ENCODE results near the gene SLIT3.

Gene SLIT3

DNA sequence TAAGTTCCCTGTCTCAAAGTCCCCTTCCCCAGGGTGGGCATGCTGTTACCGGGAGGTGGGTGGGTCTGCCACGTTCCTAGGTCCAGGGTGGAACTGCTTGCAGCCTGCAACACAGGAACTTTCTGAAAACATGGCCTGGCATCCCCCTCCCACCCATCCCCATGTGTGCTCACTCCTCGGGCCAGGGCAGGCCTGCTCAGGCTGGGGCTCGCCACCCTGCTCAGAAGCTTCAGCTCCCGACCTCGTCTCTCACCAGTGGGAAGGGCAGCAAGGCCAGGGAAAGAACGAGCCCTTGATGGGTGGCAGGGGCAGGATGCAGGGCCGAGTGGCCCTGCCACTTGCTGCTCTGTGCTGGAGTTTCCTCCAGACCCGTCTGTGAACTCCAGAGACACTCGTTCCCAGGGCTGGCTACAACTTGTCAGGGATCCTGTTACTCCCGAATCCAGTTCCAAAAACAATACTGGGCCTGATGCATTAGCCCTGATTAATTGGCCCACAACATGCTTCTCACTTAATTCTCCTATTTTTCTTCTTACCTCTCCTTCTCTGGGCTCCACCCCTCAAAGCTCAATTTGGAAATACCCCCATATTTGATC is 197.3 kb downstream of the SLIT3 start:
- TF ChIP-seq GATA3 (IDR thresholded peaks at IDR 0.05; ENCODE audit: low read depth, low read length): no peak
- no peak for TF ChIP-seq GATA2 (IDR thresholded peaks at IDR 0.05; ENCODE audit: low read depth, low read length)

GRCh38 chr5:169101966-169102365 is 199.0 kb downstream of the SLIT3 start:
- TF ChIP-seq GATA2 (IDR thresholded peaks at IDR 0.05; ENCODE audit: low read depth, low read length) (no peak), GATA3 (IDR thresholded peaks at IDR 0.05; ENCODE audit: low read depth, low read length) (no peak)

DNA sequence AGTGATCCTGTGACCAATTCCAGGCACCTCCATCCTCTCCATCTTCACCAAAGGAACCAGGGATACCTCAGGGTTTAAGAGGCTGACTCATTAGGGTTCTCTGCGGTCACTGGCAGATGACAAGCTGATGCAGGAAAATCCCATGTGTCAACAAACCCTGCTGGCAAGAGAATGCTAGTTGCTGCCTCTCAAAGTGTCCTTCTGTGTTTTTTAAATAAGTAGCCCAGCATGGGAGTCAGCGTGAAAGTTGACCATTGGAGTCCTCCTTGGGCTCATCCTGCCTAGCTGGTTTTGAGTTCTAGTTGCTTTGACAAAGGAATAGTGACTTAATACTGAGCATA is 200.2 kb downstream of the SLIT3 start:
- no peak for TF ChIP-seq GATA2 (IDR thresholded peaks at IDR 0.05; ENCODE audit: low read depth, low read length)
- TF ChIP-seq GATA3 (IDR thresholded peaks at IDR 0.05; ENCODE audit: low read depth, low read length): no peak

DNA sequence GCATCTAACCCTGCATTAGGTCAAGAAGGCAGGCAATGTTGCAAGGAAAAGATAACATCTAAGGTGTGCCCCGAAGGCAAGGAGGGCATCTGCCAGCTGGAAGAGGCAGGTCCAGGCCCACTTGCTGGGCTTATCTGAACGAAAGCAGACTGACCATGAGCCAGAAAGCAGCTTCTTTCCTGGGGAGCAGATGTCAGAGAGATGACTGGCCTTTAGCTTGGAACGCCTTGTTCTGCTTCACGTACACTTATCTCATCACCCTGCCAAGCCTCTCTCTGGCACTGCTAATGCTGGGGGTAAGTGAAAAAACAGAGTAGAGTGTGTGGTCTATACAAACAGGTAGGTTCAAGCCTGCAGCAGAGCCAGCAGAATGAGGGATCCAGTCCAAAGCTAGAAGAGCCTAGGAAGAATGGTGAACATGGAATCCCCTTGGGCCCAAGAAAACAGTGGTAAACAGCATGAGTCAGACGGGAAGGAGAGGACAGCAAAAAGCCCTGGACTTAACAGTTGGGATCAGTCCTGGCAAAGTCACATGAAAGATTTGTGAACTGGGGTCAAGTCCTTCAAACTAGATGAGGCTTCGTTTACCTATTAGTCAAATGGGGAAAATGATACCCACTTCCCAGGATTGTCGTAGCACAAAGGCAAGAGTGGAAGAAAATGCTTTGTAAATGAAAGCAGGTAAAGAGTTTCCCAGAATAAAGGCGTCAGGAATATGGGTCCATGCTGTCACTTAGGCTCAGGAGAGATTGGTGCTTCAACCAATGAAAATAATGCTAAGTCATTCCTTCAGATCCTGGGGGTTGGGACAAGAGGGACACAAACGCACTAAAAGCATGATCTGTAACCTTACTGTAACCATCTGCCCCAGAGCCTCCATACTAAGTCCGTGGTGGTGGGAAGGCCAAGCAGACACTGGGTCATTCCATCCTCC is 200.9 kb downstream of the SLIT3 start:
- TF ChIP-seq GATA3 (IDR thresholded peaks at IDR 0.05; ENCODE audit: low read depth, low read length) (peak; percentile 75; the same call in 1 of the 2 replicates), GATA2 (IDR thresholded peaks at IDR 0.05; ENCODE audit: low read depth, low read length) (peak; percentile 95)

- no peak for TF ChIP-seq GATA3 (IDR thresholded peaks at IDR 0.05; ENCODE audit: low read depth, low read length)
- TF ChIP-seq GATA2 (IDR thresholded peaks at IDR 0.05; ENCODE audit: low read depth, low read length): peak; percentile 39; the same call in 1 of the 2 replicates
Measured at GRCh38 chr5:169098331-169099121, 202.4 kb downstream of the SLIT3 start.

- TF ChIP-seq GATA3 (IDR thresholded peaks at IDR 0.05; ENCODE audit: low read depth, low read length) (no peak), GATA2 (IDR thresholded peaks at IDR 0.05; ENCODE audit: low read depth, low read length) (no peak)
Measured at GRCh38 chr5:169097374-169098326, 203.3 kb downstream of the SLIT3 start.

GRCh38 chr5:169095976-169096375 is 205.0 kb downstream of the SLIT3 start:
- no peak for TF ChIP-seq GATA2 (IDR thresholded peaks at IDR 0.05; ENCODE audit: low read depth, low read length)
- no peak for TF ChIP-seq GATA3 (IDR thresholded peaks at IDR 0.05; ENCODE audit: low read depth, low read length)

- TF ChIP-seq GATA2 (IDR thresholded peaks at IDR 0.05; ENCODE audit: low read depth, low read length) (no peak), GATA3 (IDR thresholded peaks at IDR 0.05; ENCODE audit: low read depth, low read length) (no peak)
Measured at GRCh38 chr5:169095410-169095960, 205.5 kb downstream of the SLIT3 start.

DNA sequence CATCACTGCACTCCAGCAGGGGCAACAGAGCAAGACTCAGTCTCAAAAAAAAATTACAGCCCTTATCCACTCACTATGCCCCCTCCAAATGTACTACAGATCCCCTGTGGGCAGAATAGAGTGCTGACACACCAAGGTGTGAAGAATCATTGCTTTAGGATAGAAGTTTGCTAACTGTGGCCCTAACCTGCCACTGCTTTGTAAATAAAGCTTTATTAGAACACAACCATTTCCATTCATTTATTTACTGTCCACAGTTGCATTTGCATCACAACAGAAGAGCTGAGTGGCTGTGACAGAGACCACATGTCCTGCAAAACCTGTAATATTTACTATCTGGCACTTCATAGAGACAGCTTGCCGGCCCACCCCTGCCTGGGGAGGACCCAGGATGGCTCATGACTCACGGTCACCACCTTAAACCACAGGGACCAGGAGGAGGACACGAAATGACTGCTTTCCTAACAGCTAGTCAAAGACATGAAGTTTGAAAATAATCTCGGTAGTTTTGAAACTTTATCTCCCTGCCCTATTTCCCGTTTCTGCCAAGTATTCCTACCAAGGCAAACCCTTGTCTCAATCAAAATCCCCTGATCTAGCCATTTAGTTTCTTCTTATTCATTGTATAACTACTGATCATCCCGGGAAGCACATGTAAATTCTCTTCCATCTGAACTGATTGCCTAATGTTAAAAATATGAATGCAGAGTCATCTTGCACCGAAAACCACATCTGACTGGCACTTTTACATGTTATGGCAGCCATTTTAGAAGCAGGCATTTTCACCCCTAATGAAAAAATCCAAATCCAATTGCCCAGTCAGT is 206.1 kb downstream of the SLIT3 start:
- TF ChIP-seq GATA2 (IDR thresholded peaks at IDR 0.05; ENCODE audit: low read depth, low read length): no peak
- no peak for TF ChIP-seq GATA3 (IDR thresholded peaks at IDR 0.05; ENCODE audit: low read depth, low read length)

- no peak for TF ChIP-seq GATA2 (IDR thresholded peaks at IDR 0.05; ENCODE audit: low read depth, low read length)
- TF ChIP-seq GATA3 (IDR thresholded peaks at IDR 0.05; ENCODE audit: low read depth, low read length): no peak
Measured at GRCh38 chr5:169091396-169091980, 209.5 kb downstream of the SLIT3 start.

DNA sequence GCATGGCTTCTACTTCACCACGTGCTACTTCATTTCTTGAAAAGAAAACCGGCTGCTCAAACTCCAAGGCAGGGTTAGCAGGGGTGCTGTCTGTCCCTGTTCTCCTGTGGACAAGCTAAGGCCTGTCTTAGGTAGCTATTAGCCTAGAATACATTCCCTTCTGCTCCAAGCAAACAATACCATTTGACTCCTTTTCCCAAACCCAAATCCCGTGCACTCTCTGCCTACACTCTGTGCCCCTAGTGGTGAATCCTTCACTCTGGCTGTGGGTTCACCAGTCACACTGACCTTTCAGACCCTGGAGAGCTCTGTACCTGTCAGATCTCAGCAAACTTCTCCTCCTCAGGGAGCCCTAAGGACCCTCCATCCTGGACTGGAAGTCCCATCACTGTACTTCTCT is 211.6 kb downstream of the SLIT3 start:
- TF ChIP-seq GATA3 (IDR thresholded peaks at IDR 0.05; ENCODE audit: low read depth, low read length): no peak
- TF ChIP-seq GATA2 (IDR thresholded peaks at IDR 0.05; ENCODE audit: low read depth, low read length): no peak

All from SH-SY5Y (cell line).